ENCODE measurements around the gene MRGPRX2. TPM values are rescaled to one million over a fixed set of nuclear protein-coding genes. Genes with fewer than 3 reads are reported as not detected.

The MRGPRX2 gene
- total and polyA plus RNA-seq, 2 donors (not counting 3 experiments of a cell fraction or from before 2014, with no cell fraction given), result not detected

DNA sequence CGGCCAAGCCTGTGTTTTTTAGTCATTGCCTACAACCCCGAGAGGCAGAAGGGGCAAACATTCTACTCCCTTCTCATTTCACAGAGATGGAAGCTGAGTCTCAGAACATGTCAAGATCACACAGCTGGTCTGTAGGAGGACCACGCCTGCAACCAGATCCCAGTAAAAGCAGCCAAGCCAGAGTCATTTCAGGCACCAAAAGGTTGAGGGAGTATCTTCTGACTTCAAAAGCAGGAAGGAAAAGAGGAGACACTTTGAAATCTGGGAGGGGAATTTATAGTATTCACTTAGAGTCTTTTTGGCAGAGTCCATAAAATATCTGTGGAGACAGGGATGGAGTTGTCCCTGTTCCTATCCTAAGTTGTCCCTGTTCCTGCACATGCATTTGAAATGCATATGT is 38.6 kb upstream of the MRGPRX2 start:
- dilution Hi-C loops (cut with MboI; ENCODE audit: extremely low pct_ligation_motif_present, low sequenced_read_pairs) (no loop called here), intact Hi-C loops (cut with micrococcal nuclease) (no loop called here)
- Histone ChIP-seq H4K20me1 (replicated peaks; ENCODE audit: control insufficient read depth, extremely low read depth, insufficient read depth, low read length) (no peaks in the 10 kb centered on the region), H3K4me2 (ENCODE audit: insufficient read depth, low read length) (no peak overlapping the region), H3K9me3 (replicated peaks; ENCODE audit: control insufficient read depth, insufficient read depth, low read length) (no peaks in the 10 kb centered on the region), H3K27ac (ENCODE audit: insufficient read depth, low read depth, low read length) (no peak overlapping the region), H3K79me2 (ENCODE audit: control insufficient read depth, insufficient read depth, low read length) (no peaks in the 10 kb centered on the region), H2AFZ (ENCODE audit: low read depth, low read length) (no peak overlapping the region), H3K4me3 (replicated peaks in 1 of 3; ENCODE audit: insufficient read depth in 1 of 3, low read depth in 1 of 3, low read length in 3 of 3) (no peak overlapping the region), H3K4me1 (ENCODE audit: control insufficient read depth, extremely low read depth, insufficient read depth, low read length) (peaks cover 5% of the 10 kb centered on the region), H3K9me1 (replicated peaks; ENCODE audit: control insufficient read depth, extremely low read depth, insufficient read depth, low read length) (no peaks in the 10 kb centered on the region), H3K27me3 (ENCODE audit: control insufficient read depth in 2 of 2, insufficient read depth in 2 of 2, low read length in 2 of 2) (no peaks in the 10 kb centered on the region), H3K36me3 (ENCODE audit: control insufficient read depth in 2 of 2, extremely low read depth in 1 of 2, insufficient read depth in 2 of 2, low read length in 2 of 2) (no peaks in the 10 kb centered on the region), H3K9ac (replicated peaks; ENCODE audit: extremely low read depth, insufficient read depth, low read length) (no peak overlapping the region)
- FAIRE-seq, result no peak
- CTCF ChIA-PET, result no interaction called here
- DNase-seq (ENCODE audit: low read depth, low spot score), result no peak
- TF ChIP-seq, protein P1, sequence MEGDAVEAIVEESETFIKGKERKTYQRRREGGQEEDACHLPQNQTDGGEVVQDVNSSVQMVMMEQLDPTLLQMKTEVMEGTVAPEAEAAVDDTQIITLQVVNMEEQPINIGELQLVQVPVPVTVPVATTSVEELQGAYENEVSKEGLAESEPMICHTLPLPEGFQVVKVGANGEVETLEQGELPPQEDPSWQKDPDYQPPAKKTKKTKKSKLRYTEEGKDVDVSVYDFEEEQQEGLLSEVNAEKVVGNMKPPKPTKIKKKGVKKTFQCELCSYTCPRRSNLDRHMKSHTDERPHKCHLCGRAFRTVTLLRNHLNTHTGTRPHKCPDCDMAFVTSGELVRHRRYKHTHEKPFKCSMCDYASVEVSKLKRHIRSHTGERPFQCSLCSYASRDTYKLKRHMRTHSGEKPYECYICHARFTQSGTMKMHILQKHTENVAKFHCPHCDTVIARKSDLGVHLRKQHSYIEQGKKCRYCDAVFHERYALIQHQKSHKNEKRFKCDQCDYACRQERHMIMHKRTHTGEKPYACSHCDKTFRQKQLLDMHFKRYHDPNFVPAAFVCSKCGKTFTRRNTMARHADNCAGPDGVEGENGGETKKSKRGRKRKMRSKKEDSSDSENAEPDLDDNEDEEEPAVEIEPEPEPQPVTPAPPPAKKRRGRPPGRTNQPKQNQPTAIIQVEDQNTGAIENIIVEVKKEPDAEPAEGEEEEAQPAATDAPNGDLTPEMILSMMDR (IDR thresholded peaks at IDR 0.05; ENCODE audit: extremely low read depth in 1 of 2, insufficient read depth in 1 of 2, low read depth in 1 of 2, low read length in 2 of 2), result no peak
- TF ChIP-seq GATA2 (IDR thresholded peaks at IDR 0.05; ENCODE audit: insufficient read depth, insufficient read length, low read depth, low read length), result no peak
- no peak for TF ChIP-seq EZH2 (IDR thresholded peaks at IDR 0.05; ENCODE audit: borderline replicate concordance, low read depth, low read length, severe bottlenecking)
- TF ChIP-seq, protein P2, sequence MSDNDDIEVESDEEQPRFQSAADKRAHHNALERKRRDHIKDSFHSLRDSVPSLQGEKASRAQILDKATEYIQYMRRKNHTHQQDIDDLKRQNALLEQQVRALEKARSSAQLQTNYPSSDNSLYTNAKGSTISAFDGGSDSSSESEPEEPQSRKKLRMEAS (IDR thresholded peaks at IDR 0.05; ENCODE audit: insufficient read depth, insufficient read length), result no peak
- TF ChIP-seq FOS (IDR thresholded peaks at IDR 0.05; ENCODE audit: borderline replicate concordance, insufficient read depth, low read length), result no peak
- TF ChIP-seq MYC (IDR thresholded peaks at IDR 0.05; ENCODE audit: low read depth, low read length), result no peak
- no peak for TF ChIP-seq POLR2AphosphoS5 (IDR thresholded peaks at IDR 0.05; ENCODE audit: insufficient read depth, low read depth, low read length)
- POLR2A ChIA-PET, result no interaction called here
- BruUV-seq (replicated peaks), result no TSS peak

All from endothelial cell of umbilical vein (primary cell).